Kidney (tissue), 14 donors: ENCODE measurements around the gene THSD4. TPM values are rescaled to one million over a fixed set of nuclear protein-coding genes. Genes with fewer than 3 reads are reported as not detected.
A peak's percentile ranks its signal among the peaks of the same experiment; 100 is the strongest.
"Not testable (repeated sequence)": the region's sequence is repeated elsewhere in the genome, so short reads cannot be mapped to it uniquely, and the experiment has no call there.

Source experiments
- DNase-seq, 5 donors: peaks; one replicate each; pipeline ENCODE4 v3.0.0-alpha.2; 2013 to 2020
- FAIRE-seq: peaks from 2 replicates; lab custom pipeline; 2012; peaks lifted over from hg19 to GRCh38; lab: Jason Lieb, UNC
- H3K27ac ChIP-seq, 2 donors: one replicate each; pipeline ENCODE4 v1.7.0; 2013; ENCODE audit warnings: low read depth in 2 of 2, low read length in 2 of 2, inconsistent platforms in 1 of 2
- H3K27me3 ChIP-seq: one replicate; pipeline ENCODE4 v1.7.1; 2013; ENCODE audit warnings: low read length, inconsistent platforms; ENCODE audit not compliant: control insufficient read depth, insufficient read depth
- H3K36me3 ChIP-seq, 3 donors: one replicate each; pipeline versions ENCODE4 v1.7.0 to v1.7.1; 2013; ENCODE audit warnings: low read length in 3 of 3, control low read depth in 1 of 3, inconsistent platforms in 1 of 3; ENCODE audit not compliant: insufficient read depth in 3 of 3, control insufficient read depth in 2 of 3
- H3K4me1 ChIP-seq, 3 donors: one replicate each; pipeline versions ENCODE4 v1.7.0 to v1.7.1; 2013; ENCODE audit warnings: low read length in 3 of 3, inconsistent platforms in 1 of 3, low read depth in 1 of 3; ENCODE audit not compliant: control insufficient read depth in 2 of 3, insufficient read depth in 2 of 3
- H3K4me3 ChIP-seq, 3 donors: one replicate each; pipeline versions ENCODE4 v1.7.0 to v1.8.1; 2013; ENCODE audit warnings: low read length in 3 of 3, control low read depth in 1 of 3, inconsistent platforms in 1 of 3
- H3K9ac ChIP-seq, 3 donors: one replicate each; pipeline versions ENCODE4 v1.7.0 to v1.7.1; 2013; ENCODE audit warnings: low read length in 3 of 3, control low read depth in 1 of 3, inconsistent platforms in 1 of 3
- H3K9me3 ChIP-seq, 3 donors: one replicate each; pipeline versions ENCODE4 v1.7.0 to v1.7.1; 2013; ENCODE audit warnings: low read length in 3 of 3, control low read depth in 1 of 3, inconsistent platforms in 1 of 3; ENCODE audit not compliant: control insufficient read depth in 2 of 3, insufficient read depth in 1 of 3
- intact Hi-C: fragments of 100-400 bp; cut with DNase I; formaldehyde crosslinking; loops from one replicate; pipeline ENCODE4 v1.11.1; 2022
- polyA plus RNA-seq: library from polyadenylated mRNA; stranded (reverse); fragments of 350-450 nt; fragmentation: Illumina TruSeq; extraction: RNeasy Lipid Tissue Mini Kit (QIAGEN cat#74804); gene quantifications from one replicate; pipeline ENCODE4 v1.2.3, GENCODE V29; 2014; ENCODE audit warnings: low read depth, low replicate concordance; ENCODE audit not compliant: insufficient read depth
- total RNA-seq: library from RNA; stranded (reverse); fragmentation: NEBNext Ultra II Directional; extraction: Animal tissue kit (Norgen Biotek cat#: 25700); gene quantifications from one replicate; pipeline ENCODE4 v1.2.1, GENCODE V29; 2021
- TF ChIP-seq, protein P1 (sequence below): IDR thresholded peaks from 3 replicates; pipeline ENCODE4 v1.5.1; 2012; ENCODE audit warnings: mild to moderate bottlenecking, moderate library complexity, borderline replicate concordance; ENCODE audit not compliant: insufficient read depth; ENCODE audit errors: extremely low read depth
- donor health status: control.
- donor health status: control.
- donor health status: control.
- donor health status: control.
- donor health status: control.
- donor health status: DM: yes; HTN: yes; CAD: no.
- donor health status: Normal renal cell carcinoma (clear cell type).

The THSD4 gene
- total and polyA plus RNA-seq, 2 donors from 2014 or later: 9.4 to 36.3 TPM

DNA sequence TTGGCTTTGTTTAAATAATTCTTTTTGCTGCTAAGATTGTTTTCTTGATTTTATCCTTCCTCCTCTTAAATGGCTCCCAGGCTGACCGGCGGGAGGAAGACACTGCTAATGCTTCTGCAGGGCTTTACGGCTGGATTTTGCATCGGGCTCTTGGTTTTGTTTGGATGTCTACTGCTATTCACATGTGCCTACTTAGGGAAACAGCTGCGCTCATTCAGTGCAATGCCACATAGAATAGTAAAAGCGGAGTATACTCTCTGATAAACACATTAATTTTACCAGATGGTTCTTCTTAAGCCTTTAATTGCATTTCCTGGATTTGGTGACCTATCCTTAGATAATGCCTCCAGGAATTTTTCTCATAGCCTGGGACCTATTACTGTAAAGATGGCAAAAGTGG, 146.6 kb downstream of the THSD4 start:
- Histone ChIP-seq H3K36me3 (no peaks in the 10 kb centered on the region), H3K9ac (no peak overlapping the region), H3K27ac (no peak overlapping the region), H3K9me3 (no peaks in the 10 kb centered on the region), H3K4me3 (no peak overlapping the region), H3K27me3 (no peaks in the 10 kb centered on the region), H3K4me1 (no peaks in the 10 kb centered on the region)
- FAIRE-seq: no peak
- DNase-seq: peak in 2 of 5 donors; percentile 33 to 87
- intact Hi-C loops: no loop called here
- TF ChIP-seq, protein P1, sequence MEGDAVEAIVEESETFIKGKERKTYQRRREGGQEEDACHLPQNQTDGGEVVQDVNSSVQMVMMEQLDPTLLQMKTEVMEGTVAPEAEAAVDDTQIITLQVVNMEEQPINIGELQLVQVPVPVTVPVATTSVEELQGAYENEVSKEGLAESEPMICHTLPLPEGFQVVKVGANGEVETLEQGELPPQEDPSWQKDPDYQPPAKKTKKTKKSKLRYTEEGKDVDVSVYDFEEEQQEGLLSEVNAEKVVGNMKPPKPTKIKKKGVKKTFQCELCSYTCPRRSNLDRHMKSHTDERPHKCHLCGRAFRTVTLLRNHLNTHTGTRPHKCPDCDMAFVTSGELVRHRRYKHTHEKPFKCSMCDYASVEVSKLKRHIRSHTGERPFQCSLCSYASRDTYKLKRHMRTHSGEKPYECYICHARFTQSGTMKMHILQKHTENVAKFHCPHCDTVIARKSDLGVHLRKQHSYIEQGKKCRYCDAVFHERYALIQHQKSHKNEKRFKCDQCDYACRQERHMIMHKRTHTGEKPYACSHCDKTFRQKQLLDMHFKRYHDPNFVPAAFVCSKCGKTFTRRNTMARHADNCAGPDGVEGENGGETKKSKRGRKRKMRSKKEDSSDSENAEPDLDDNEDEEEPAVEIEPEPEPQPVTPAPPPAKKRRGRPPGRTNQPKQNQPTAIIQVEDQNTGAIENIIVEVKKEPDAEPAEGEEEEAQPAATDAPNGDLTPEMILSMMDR: no peak

DNA sequence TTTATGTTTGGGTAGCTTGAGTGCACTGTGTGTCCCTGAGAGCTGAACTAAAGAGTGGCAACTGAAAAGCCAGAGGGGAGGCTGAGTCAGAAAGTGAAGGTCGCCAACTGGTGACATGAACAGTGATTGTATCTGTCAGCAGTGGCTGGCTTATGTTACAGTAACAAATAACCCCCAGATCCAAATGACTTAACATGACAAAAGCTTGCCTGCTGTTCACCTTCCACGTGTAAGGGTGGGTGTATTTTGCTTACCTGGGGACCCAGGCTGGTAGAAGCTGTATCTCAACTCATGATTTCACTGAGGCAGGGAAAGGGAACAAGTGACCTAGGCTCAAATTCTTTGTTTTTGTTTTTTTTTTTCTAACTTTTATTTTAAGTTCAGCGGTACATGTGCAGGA, 147.3 kb downstream of the THSD4 start:
- FAIRE-seq (no peak), DNase-seq (no peak)
- no peaks in the 10 kb centered on the region for H3K4me1 ChIP-seq
- H3K4me3 ChIP-seq: no peak overlapping the region
- no peak overlapping the region for H3K9ac ChIP-seq
- intact Hi-C loops: no loop called here
- no peaks in the 10 kb centered on the region for H3K27me3 ChIP-seq
- no peak overlapping the region for H3K27ac ChIP-seq
- no peaks in the 10 kb centered on the region for H3K36me3 ChIP-seq
- no peaks in the 10 kb centered on the region for H3K9me3 ChIP-seq
- TF ChIP-seq, protein P1: no peak

DNA sequence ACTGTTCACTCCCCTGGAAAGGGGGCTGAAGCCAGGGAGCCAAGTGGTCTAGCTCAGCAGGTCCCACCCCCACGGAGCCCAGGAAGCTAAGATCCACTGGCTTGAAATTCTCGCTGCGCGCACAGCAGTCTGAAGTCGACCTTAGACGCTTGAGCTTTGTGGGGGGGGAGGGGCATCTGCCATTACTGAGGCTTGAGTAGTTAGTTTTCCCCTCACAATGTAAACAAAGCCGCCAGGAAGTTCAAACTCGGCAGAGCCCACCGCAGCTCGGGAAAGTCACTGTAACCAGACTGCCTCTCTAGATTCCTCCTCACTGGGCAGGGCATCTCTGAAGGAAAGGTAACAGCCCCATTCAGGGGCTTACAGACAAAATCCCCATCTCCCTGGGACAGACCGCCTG, 150.3 kb downstream of the THSD4 start:
- DNase-seq, H3K4me3 ChIP-seq, H3K9ac ChIP-seq, H3K4me1 ChIP-seq, H3K27ac ChIP-seq, H3K27me3 ChIP-seq, intact Hi-C loops, H3K36me3 ChIP-seq, H3K9me3 ChIP-seq, FAIRE-seq: not testable (repeated sequence)

DNA sequence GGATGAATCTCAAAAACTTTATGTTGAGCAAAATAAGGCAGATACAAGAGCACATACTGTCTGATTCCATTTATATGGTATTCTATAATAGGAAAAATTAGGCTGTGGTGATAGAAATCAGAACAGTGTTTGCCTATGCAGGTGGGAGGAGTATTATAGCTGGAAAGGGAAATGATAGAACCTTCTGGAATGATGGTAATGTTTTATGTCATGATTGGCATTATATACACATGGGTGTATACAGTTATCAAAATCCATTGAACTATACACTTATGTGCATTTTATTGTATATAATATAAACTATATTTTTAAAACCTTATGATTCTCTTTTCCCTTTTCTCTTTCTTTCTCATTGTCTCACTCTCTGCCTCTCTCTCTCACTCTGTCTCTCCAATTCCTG, 156.1 kb downstream of the THSD4 start:
- intact Hi-C loops: no loop called here
- Histone ChIP-seq H3K27me3 (no peaks in the 10 kb centered on the region), H3K4me3 (no peak overlapping the region), H3K36me3 (no peaks in the 10 kb centered on the region), H3K9ac (no peak overlapping the region), H3K27ac (no peak overlapping the region), H3K9me3 (peaks cover 0 to 4% (median 0%) of the 10 kb centered on the region in 3 donors), H3K4me1 (no peaks in the 10 kb centered on the region)
- DNase-seq (no peak), FAIRE-seq (no peak)
- TF ChIP-seq, protein P1: no peak
